OCI-LY1 (cell line): Measurements from ENCODE around the gene ANKS6.
A peak's percentile ranks its signal among the peaks of the same experiment; 100 is the strongest.

Experiments used
- H2AFZ ChIP-seq: fragments of 200-600 bp; sonication (generic), shearing (Covaris generic); 2 replicates; pipeline ENCODE4 v1.6.0; 2014; ENCODE audit warnings: antibody characterized with exemption, mild to moderate bottlenecking, low read length
- H3F3A ChIP-seq: fragments of 200-600 bp; sonication (generic), shearing (Covaris generic); 2 replicates; pipeline ENCODE4 v1.6.0; 2014; ENCODE audit warnings: mild to moderate bottlenecking, antibody characterized with exemption, low read length, moderate library complexity; ENCODE audit not compliant: insufficient read depth
- H3K27ac ChIP-seq: fragments of 200-600 bp; sonication (generic); 2 replicates; pipeline ENCODE4 v1.5.1; 2014; ENCODE audit warnings: low read length, mixed run types, mild to moderate bottlenecking, low read depth; ENCODE audit not compliant: poor library complexity, severe bottlenecking
- H3K27me3 ChIP-seq: fragments of 200-600 bp; sonication (generic); 2 replicates; pipeline ENCODE4 v1.6.0; 2014; ENCODE audit warnings: antibody characterized with exemption, mild to moderate bottlenecking, low read length, moderate library complexity; ENCODE audit not compliant: insufficient read depth
- H3K36me3 ChIP-seq: fragments of 200-600 bp; sonication (generic); 2 replicates; pipeline ENCODE4 v1.6.1; 2014; ENCODE audit warnings: mild to moderate bottlenecking, antibody characterized with exemption, low read length, moderate library complexity, mixed read lengths; ENCODE audit not compliant: insufficient read depth
- H3K4me1 ChIP-seq: fragments of 200-600 bp; sonication (generic); 2 replicates; pipeline ENCODE4 v1.5.1; 2014; ENCODE audit warnings: mild to moderate bottlenecking, low read length, moderate library complexity; ENCODE audit not compliant: insufficient read depth, severe bottlenecking
- H3K4me2 ChIP-seq: fragments of 200-600 bp; sonication (generic), shearing (Covaris generic); 2 replicates; pipeline ENCODE4 v1.6.1; 2014; ENCODE audit warnings: low read length
- H3K4me3 ChIP-seq: fragments of 200-600 bp; sonication (generic); 2 replicates; pipeline ENCODE4 v1.5.1; 2014; ENCODE audit warnings: low read length, low read depth, mild to moderate bottlenecking, mixed read lengths; ENCODE audit not compliant: poor library complexity, severe bottlenecking
- H3K79me2 ChIP-seq: fragments of 200-600 bp; shearing (Covaris generic); 2 replicates; pipeline ENCODE4 v1.6.1; 2016; ENCODE audit warnings: mixed run types, low read length, mixed read lengths; ENCODE audit not compliant: insufficient read depth
- H3K9ac ChIP-seq: fragments of 200-600 bp; sonication (generic), shearing (Covaris generic); 2 replicates; pipeline ENCODE4 v1.6.1; 2014; ENCODE audit warnings: mild to moderate bottlenecking, low read length, mixed read lengths
- H3K9me2 ChIP-seq: fragments of 200-600 bp; sonication (generic), shearing (Covaris generic); 2 replicates; pipeline ENCODE4 v1.6.1; 2014; ENCODE audit warnings: low read depth, mild to moderate bottlenecking, low read length, mixed read lengths
- H3K9me3 ChIP-seq: fragments of 200-600 bp; shearing (Covaris generic); 2 replicates; pipeline ENCODE4 v1.6.1; 2014; ENCODE audit warnings: low read length, mixed read lengths
- H4K20me1 ChIP-seq: fragments of 200-600 bp; sonication (generic), shearing (Covaris generic); 2 replicates; pipeline ENCODE4 v1.6.0; 2016; ENCODE audit warnings: mild to moderate bottlenecking, low read length; ENCODE audit not compliant: insufficient read depth
- CTCF ChIP-seq: fragments of 200-600 bp; sonication (generic), shearing (Covaris generic); IDR thresholded peaks from 2 replicates; pipeline ENCODE4 v1.5.1; 2017; ENCODE audit warnings: mild to moderate bottlenecking, antibody characterized with exemption, low read length, moderate library complexity, mixed read lengths
- EZH2 ChIP-seq: fragments of 200-600 bp; sonication (generic), shearing (Covaris generic); IDR thresholded peaks from 2 replicates; pipeline ENCODE4 v1.8.0; 2017; ENCODE audit warnings: borderline replicate concordance, mixed run types, mild to moderate bottlenecking, antibody characterized with exemption, low read length, moderate library complexity, mixed read lengths

Gene ANKS6

GRCh38 chr9:98774746-98775145 is 21.6 kb downstream of the ANKS6 start:
- no peaks in the 10 kb centered on the region for H3F3A ChIP-seq
- no peaks in the 10 kb centered on the region for H3K9me2 ChIP-seq
- H3K36me3 ChIP-seq = peaks cover 24% of the 10 kb centered on the region
- no peak overlapping the region for H2AFZ ChIP-seq
- no peaks in the 10 kb centered on the region for H4K20me1 ChIP-seq
- no peak overlapping the region for H3K4me2 ChIP-seq
- no peaks in the 10 kb centered on the region for H3K79me2 ChIP-seq
- no peak overlapping the region for H3K27ac ChIP-seq
- H3K9me3 ChIP-seq = no peaks in the 10 kb centered on the region
- H3K27me3 ChIP-seq = no peaks in the 10 kb centered on the region
- H3K4me1 ChIP-seq = no peaks in the 10 kb centered on the region
- H3K4me3 ChIP-seq = no peak overlapping the region
- H3K9ac ChIP-seq = no peak overlapping the region
- peak; percentile 75 for TF ChIP-seq CTCF
- TF ChIP-seq EZH2 = no peak

GRCh38 chr9:98773721-98774120 is 22.6 kb downstream of the ANKS6 start:
- H3F3A ChIP-seq = no peaks in the 10 kb centered on the region
- no peaks in the 10 kb centered on the region for H3K9me3 ChIP-seq
- no peak overlapping the region for H3K4me3 ChIP-seq
- H3K79me2 ChIP-seq = no peaks in the 10 kb centered on the region
- H3K4me2 ChIP-seq = no peak overlapping the region
- TF ChIP-seq CTCF (no peak), EZH2 (no peak)
- H3K27me3 ChIP-seq = no peaks in the 10 kb centered on the region
- H3K36me3 ChIP-seq = peaks cover 29% of the 10 kb centered on the region
- no peak overlapping the region for H3K27ac ChIP-seq
- no peaks in the 10 kb centered on the region for H4K20me1 ChIP-seq
- H2AFZ ChIP-seq = no peak overlapping the region
- no peaks in the 10 kb centered on the region for H3K9me2 ChIP-seq
- H3K4me1 ChIP-seq = no peaks in the 10 kb centered on the region
- H3K9ac ChIP-seq = no peak overlapping the region

- Histone ChIP-seq H2AFZ (no peak overlapping the region), H3K9me2 (no peaks in the 10 kb centered on the region), H3K79me2 (no peaks in the 10 kb centered on the region), H3K36me3 (peaks cover 29% of the 10 kb centered on the region), H4K20me1 (no peaks in the 10 kb centered on the region), H3K27ac (no peak overlapping the region), H3K4me1 (no peaks in the 10 kb centered on the region), H3K27me3 (no peaks in the 10 kb centered on the region), H3K4me2 (no peak overlapping the region), H3K9ac (no peak overlapping the region), H3K9me3 (no peaks in the 10 kb centered on the region), H3F3A (no peaks in the 10 kb centered on the region), H3K4me3 (no peak overlapping the region)
- no peak for TF ChIP-seq EZH2
- no peak for TF ChIP-seq CTCF
These were observed 23.8 kb downstream of the ANKS6 start for GRCh38 chr9:98772364-98773155.
